Measurements from ENCODE around the gene ACTRT2. TPM values are rescaled to one million over a fixed set of nuclear protein-coding genes. Genes with fewer than 3 reads are reported as not detected.
A peak's percentile ranks its signal among the peaks of the same experiment; 100 is the strongest.

ACTRT2 gene
- total RNA-seq, 2 experiments from 2014 or later = not detected

DNA sequence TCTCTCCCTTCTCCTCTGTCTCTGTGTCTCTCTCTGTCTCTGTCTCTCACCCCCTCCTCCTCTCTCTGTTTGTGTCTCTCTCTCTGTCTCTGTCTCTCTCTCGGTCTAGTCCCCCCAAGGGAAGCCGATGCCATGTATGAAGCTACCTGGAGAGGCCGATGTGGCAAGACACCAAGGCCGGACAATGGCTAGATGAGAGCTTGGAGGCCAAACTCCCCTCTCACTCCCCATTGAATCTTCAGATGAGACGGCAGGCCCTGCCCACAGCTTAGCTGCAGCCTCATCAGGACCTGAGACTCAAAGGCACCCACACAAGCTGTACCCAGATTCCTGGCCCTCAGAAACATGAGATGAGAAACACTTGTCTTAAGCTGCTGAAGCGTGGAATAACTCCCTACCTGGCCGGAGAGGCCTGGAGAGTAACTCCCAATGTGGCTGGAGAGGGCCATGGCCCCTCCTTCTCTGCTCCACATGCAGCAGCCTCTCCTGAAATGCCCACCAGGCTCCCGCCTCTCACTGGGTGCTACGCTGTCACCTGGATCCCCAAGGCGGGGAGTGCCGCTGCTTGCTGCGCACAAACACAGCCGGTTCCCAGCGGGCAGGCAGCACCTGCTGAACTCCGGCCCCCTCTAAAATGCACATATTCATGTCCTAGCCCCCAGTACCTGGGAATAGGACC is 7.8 kb upstream of the ACTRT2 start:
- H3K4me1 Mint-ChIP-seq = no peaks in the 10 kb centered on the region
- H3K36me3 Mint-ChIP-seq (ENCODE audit: low read depth) = no peaks in the 10 kb centered on the region
- H3K4me3 Mint-ChIP-seq = no peak overlapping the region
- H3K9me3 Mint-ChIP-seq = peaks cover under 1% of the 10 kb centered on the region
- no peaks in the 10 kb centered on the region for H3K27me3 Mint-ChIP-seq
- H3K27ac Mint-ChIP-seq = no peak overlapping the region
- POLR2A ChIA-PET = no interaction called here
- CTCF ChIA-PET = interaction anchor here (0.9 kb wide), 1 partner anchor 28 kb away, joined by 3 read pairs; no protein-coding TSS in a partner anchor
- DNase-seq = no peak

GRCh38 chr1:3014050-3014440 is 7.2 kb upstream of the ACTRT2 start:
- Mint-ChIP-seq H3K4me3 (no peak overlapping the region), H3K4me1 (no peaks in the 10 kb centered on the region), H3K27ac (no peak overlapping the region), H3K36me3 (ENCODE audit: low read depth) (no peaks in the 10 kb centered on the region), H3K27me3 (no peaks in the 10 kb centered on the region), H3K9me3 (no peaks in the 10 kb centered on the region)
- CTCF ChIA-PET = interaction anchor here (0.9 kb wide), 1 partner anchor 28 kb away, joined by 3 read pairs; no protein-coding TSS in a partner anchor
- POLR2A ChIA-PET = no interaction called here
- no peak for DNase-seq

DNA sequence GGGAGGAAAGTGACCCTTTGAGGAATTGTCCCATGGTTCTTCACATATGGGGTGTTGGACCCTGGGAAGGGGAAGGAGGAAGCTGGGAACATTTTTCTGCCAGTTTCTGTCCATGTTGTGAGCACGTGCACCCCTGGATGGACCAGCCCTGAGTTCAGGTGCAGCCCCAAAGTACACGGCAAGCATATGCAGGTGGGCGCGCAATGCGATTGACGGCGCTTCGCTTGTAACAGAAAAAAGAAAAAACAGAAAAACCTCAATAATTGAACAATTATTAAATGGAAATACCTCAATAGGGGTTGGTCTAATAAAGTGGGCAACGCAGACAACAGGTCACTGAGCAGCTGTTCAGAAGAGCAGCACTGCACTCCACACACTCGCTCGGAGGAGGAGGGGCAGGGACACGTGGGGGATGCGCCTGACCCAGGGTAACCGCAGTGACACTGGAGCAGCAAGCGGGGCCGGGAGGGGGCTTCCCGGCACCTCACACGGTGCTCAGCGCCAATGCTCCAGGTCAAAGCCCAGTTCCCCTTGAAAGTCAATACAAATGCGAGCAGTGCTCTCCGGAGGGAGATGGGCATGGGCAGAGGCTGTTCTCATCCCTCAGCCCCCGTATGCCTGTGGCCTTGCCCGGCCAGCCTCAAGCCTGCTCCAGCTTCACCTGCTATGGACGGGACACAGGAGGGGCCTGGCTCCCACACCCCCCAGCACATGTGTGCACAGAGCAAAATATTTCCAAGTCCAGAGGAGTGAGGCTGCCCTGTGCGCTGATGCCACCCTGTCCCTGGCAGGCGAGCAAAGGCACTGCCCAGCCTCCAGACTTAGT is 6.6 kb upstream of the ACTRT2 start:
- DNase-seq = no peak
- H3K4me1 Mint-ChIP-seq = no peaks in the 10 kb centered on the region
- H3K4me3 Mint-ChIP-seq = no peak overlapping the region

GRCh38 chr1:3015269-3015635 is 6.0 kb upstream of the ACTRT2 start:
- CTCF ChIA-PET = no interaction called here
- H3K27me3 Mint-ChIP-seq = no peaks in the 10 kb centered on the region
- no peaks in the 10 kb centered on the region for H3K4me1 Mint-ChIP-seq
- no peak overlapping the region for H3K27ac Mint-ChIP-seq
- POLR2A ChIA-PET = no interaction called here
- H3K9me3 Mint-ChIP-seq = no peaks in the 10 kb centered on the region
- DNase-seq = no peak
- H3K4me3 Mint-ChIP-seq = no peak overlapping the region
- H3K36me3 Mint-ChIP-seq (ENCODE audit: low read depth) = no peaks in the 10 kb centered on the region

More for the DNA sequence above, 6.6 kb upstream of the ACTRT2 start:
- Mint-ChIP-seq H3K27me3 (no peaks in the 10 kb centered on the region), H3K36me3 (ENCODE audit: low read depth) (no peaks in the 10 kb centered on the region), H3K9me3 (no peaks in the 10 kb centered on the region), H3K27ac (no peak overlapping the region)
- ChIA-PET POLR2A (no interaction called here), CTCF (no interaction called here)

DNA sequence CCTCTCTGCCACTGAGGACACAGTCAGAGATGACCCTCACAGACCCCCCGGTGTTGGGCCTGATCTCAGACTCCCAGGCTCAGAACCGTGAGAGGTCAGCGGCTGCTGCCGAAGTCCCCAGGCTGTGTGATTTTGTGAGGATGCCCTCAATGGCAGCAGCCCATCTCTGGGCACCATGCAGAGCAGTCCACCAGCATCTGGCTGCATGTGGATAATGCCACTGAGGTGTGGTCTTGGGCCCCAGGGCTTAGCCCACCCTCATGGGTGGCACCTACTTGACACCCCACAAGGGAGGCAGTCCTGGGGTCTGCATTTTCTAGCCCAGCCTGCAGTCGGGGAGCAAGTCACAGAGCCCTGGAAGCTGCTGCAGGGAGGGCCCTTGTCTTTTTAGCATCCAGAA is 5.5 kb upstream of the ACTRT2 start:
- Mint-ChIP-seq H3K36me3 (ENCODE audit: low read depth) (no peaks in the 10 kb centered on the region), H3K27ac (no peak overlapping the region), H3K4me3 (no peak overlapping the region), H3K4me1 (no peaks in the 10 kb centered on the region), H3K9me3 (no peaks in the 10 kb centered on the region), H3K27me3 (no peaks in the 10 kb centered on the region)
- ChIA-PET POLR2A (no interaction called here), CTCF (no interaction called here)
- DNase-seq = no peak

DNA sequence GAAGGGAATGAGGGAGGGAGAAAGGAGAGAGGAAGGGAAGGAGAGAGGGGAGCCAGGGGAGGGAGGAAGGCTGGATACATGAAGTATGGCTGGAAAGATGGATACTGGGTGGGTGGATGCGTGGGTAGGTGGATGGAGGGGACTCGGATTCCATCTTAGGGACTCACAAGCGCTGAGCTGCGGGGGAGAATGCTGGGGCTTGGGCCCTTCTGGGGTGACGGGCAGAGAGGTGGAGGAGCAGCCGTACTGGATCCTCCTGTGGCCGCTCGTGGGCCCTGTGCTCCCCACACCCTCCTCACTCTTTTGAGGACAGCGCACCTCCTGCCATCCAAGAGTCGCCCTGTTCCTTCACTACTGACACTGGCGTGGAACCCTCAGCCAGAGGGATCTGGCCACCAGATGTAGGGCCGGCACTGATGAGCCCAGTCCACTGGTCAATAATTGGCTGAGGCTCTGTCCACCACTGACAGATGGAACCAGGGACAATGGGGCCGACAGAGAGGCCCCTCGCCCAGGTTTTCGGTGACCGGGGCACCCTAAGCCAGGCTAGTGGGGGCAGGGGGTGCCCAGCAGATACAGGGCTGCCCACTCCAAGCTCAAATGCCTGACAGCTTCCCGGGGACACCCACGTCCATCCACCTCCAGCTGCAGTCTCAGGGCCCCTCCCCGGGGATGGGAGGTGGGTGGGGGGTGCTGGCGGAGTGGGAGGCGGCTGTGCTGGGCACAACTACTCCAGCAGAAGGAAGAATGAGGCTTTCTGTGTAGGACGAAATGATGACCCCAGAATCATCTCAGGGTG is 4.4 kb upstream of the ACTRT2 start:
- no peaks in the 10 kb centered on the region for H3K27me3 Mint-ChIP-seq
- H3K27ac Mint-ChIP-seq = no peak overlapping the region
- no peak for DNase-seq
- H3K4me1 Mint-ChIP-seq = no peaks in the 10 kb centered on the region
- no peaks in the 10 kb centered on the region for H3K9me3 Mint-ChIP-seq
- CTCF ChIA-PET = no interaction called here
- POLR2A ChIA-PET = no interaction called here
- H3K4me3 Mint-ChIP-seq = no peak overlapping the region
- H3K36me3 Mint-ChIP-seq (ENCODE audit: low read depth) = no peaks in the 10 kb centered on the region

DNA sequence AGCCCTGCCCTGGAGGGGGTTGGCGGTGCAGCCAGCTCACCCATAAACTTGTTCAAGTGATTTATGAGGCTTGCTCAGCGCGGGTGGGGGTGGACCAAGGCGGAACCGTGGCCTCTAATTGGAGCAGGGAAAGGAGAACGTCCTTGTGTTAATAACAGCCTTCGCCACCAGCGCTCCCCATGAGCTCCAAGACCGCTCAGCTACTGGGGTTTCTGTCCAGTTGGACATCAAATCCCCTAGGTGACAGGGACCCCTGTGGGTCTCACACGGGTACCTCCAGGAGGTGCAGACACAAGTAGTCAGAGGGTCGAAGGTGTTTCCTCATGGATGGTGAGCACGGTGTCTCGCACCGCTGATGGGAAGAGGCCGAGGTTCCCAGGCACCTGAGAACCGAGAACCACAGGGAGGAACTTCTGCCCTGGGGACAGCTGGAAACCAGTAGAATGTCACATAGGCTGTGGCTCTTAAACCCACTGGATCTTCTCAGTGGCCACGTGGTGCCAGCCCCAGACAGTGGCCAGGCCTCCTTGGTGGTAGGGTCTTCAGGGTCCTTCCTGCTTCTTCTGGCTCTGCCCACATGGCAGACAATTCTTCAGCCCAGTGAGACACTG is 3.7 kb upstream of the ACTRT2 start:
- CTCF ChIA-PET = no interaction called here
- H3K27ac Mint-ChIP-seq = no peak overlapping the region
- DNase-seq = no peak

GRCh38 chr1:3018051-3018471 is 3.2 kb upstream of the ACTRT2 start:
- no peaks in the 10 kb centered on the region for H3K36me3 Mint-ChIP-seq (ENCODE audit: low read depth)
- ChIA-PET CTCF (no interaction called here), POLR2A (no interaction called here)

More for the DNA sequence above, 3.7 kb upstream of the ACTRT2 start:
- no peaks in the 10 kb centered on the region for H3K4me1 Mint-ChIP-seq
- POLR2A ChIA-PET = no interaction called here
- H3K36me3 Mint-ChIP-seq (ENCODE audit: low read depth) = no peaks in the 10 kb centered on the region
- H3K9me3 Mint-ChIP-seq = no peaks in the 10 kb centered on the region
- no peak overlapping the region for H3K4me3 Mint-ChIP-seq
- H3K27me3 Mint-ChIP-seq = no peaks in the 10 kb centered on the region

DNA sequence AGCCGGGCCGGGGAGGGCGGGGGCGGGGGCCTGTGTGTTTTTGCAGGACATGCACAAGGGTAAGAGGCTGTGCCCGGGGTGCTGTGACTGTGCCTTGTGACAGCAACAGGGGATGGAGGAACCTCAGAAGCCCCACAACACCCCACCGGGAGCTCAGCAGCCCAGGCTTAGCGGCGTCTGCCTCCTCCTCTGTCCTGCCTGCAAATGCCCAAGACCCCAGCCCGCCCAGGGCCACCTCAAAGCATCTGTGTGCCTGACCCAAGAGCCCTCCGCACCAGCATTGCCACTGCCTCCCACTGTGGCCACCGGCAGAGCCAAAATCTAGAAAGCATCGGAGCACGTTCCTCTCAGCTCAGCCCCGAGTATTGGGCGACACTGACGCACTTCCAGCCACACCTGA is 2.7 kb upstream of the ACTRT2 start:
- CTCF ChIA-PET = no interaction called here
- no peaks in the 10 kb centered on the region for H3K4me1 Mint-ChIP-seq
- POLR2A ChIA-PET = no interaction called here
- DNase-seq = no peak
- no peak overlapping the region for H3K4me3 Mint-ChIP-seq
- H3K27me3 Mint-ChIP-seq = no peaks in the 10 kb centered on the region
- H3K36me3 Mint-ChIP-seq (ENCODE audit: low read depth) = no peaks in the 10 kb centered on the region
- peak overlapping the region; percentile 64 for H3K27ac Mint-ChIP-seq
- H3K9me3 Mint-ChIP-seq = no peaks in the 10 kb centered on the region

More at GRCh38 chr1:3018051-3018471, 3.2 kb upstream of the ACTRT2 start:
- DNase-seq = no peak
- Mint-ChIP-seq H3K27me3 (no peaks in the 10 kb centered on the region), H3K4me1 (no peaks in the 10 kb centered on the region), H3K9me3 (no peaks in the 10 kb centered on the region), H3K27ac (no peak overlapping the region), H3K4me3 (no peak overlapping the region)

- no peaks in the 10 kb centered on the region for H3K4me1 Mint-ChIP-seq
- CTCF ChIA-PET = no interaction called here
- peak overlapping the region; percentile 64 for H3K27ac Mint-ChIP-seq
- POLR2A ChIA-PET = no interaction called here
- no peak overlapping the region for H3K4me3 Mint-ChIP-seq
- H3K36me3 Mint-ChIP-seq (ENCODE audit: low read depth) = no peaks in the 10 kb centered on the region
- H3K27me3 Mint-ChIP-seq = no peaks in the 10 kb centered on the region
- H3K9me3 Mint-ChIP-seq = no peaks in the 10 kb centered on the region
- no peak for DNase-seq
Observed at GRCh38 chr1:3019007-3019515, 2.2 kb upstream of the ACTRT2 start.

- no peak overlapping the region for H3K4me3 Mint-ChIP-seq
- ChIA-PET POLR2A (no interaction called here), CTCF (interaction anchor here (1.3 kb wide), 1 partner anchor 10 kb away, joined by 3 read pairs; no protein-coding TSS in a partner anchor)
- H3K27me3 Mint-ChIP-seq = no peaks in the 10 kb centered on the region
- no peaks in the 10 kb centered on the region for H3K9me3 Mint-ChIP-seq
- no peak overlapping the region for H3K27ac Mint-ChIP-seq
- no peaks in the 10 kb centered on the region for H3K36me3 Mint-ChIP-seq (ENCODE audit: low read depth)
- no peak for DNase-seq
- H3K4me1 Mint-ChIP-seq = no peaks in the 10 kb centered on the region
Observed at GRCh38 chr1:3019516-3020051, 1.7 kb upstream of the ACTRT2 start.

DNA sequence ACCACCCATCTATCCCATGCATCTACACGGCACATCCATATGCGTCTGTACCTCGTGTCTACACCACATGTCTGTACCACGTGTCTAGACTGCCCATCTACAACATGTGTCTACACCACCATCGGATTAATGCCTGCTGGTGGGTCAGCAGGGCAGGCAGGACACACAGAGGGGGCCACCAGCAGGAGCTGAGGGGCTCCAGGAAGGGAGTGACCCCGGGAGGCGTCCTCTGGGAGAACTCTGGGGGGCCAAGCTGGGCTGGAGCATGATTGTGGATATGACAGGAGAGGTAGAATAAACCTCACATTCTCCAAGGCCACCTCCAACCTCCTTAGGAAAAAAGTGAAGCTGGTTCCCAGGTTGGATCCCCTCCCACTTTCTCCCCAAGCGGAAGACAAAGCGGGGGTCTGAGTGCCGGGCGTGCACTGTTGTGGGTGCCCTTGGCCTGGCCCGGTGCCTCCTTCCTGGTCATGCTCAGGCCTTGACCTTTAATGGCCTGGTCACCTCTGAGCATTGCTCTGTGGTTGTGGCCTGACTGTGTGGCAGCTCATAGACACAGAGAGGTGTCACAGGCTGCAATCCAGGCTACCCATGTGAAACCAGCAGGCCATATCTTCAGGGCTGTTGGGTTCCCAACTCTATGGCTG is 881 bp upstream of the ACTRT2 start:
- Mint-ChIP-seq H3K4me3 (no peak overlapping the region), H3K4me1 (no peaks in the 10 kb centered on the region), H3K27ac (no peak overlapping the region), H3K36me3 (ENCODE audit: low read depth) (no peaks in the 10 kb centered on the region), H3K9me3 (no peaks in the 10 kb centered on the region), H3K27me3 (no peaks in the 10 kb centered on the region)
- no peak for DNase-seq
- ChIA-PET CTCF (interaction anchor here (1.3 kb wide), 1 partner anchor 11 kb away, joined by 3 read pairs; no protein-coding TSS in a partner anchor), POLR2A (no interaction called here)

Measured in activated CD4-positive, alpha-beta T cell treated with anti-CD3 and anti-CD28 coated beads, Interleukin-2, amount 10 ng/mL, durations not matched to agents 7 days and 5 days (primary cell).